Measurements from ENCODE around the gene CNRIP1.
A peak's percentile ranks its signal among the peaks of the same experiment; 100 is the strongest.

CNRIP1 gene

DNA sequence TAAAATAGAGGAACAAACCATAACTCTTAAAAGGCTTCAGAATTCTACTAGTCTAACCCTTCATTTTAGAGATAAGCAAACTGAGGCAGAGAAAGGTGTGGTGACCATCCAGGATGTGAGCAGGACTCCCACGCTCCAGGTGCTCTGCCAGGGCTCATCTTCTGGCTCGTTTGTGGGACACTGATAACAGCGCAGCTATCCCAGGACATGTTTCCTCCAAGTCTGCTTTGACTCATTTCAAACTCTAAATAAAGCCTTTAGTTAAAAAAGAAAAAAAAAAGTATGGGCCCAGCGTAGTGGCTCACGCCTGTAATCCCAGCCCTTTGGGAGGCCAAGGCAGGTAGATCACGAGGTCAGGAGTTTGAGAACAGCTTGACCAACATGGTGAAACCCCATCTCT is 28.4 kb downstream of the CNRIP1 start:
- DNase-seq: no peak

DNA sequence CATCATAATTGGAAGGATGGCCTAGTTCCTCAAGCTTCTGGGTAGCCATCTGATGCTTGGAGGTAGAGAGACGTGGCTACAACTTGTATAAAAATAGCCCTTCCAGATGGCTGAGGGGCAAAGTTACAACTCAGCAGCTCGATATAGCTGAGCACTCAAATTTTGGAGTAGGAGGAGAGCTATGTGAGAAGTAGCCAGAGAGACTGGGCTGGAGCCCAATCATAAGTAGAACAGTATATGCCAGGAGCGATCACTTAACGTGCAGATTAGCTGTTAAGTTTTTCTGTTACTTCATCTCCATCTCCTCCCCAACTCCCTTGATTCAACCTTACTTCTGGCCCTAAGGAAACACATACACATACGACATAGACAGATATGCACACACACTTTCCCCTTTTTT is 28.8 kb downstream of the CNRIP1 start:
- DNase-seq: peak; percentile 42

- DNase-seq: no peak
These were observed 31.9 kb downstream of the CNRIP1 start for GRCh38 chr2:68287580-68288441.

DNA sequence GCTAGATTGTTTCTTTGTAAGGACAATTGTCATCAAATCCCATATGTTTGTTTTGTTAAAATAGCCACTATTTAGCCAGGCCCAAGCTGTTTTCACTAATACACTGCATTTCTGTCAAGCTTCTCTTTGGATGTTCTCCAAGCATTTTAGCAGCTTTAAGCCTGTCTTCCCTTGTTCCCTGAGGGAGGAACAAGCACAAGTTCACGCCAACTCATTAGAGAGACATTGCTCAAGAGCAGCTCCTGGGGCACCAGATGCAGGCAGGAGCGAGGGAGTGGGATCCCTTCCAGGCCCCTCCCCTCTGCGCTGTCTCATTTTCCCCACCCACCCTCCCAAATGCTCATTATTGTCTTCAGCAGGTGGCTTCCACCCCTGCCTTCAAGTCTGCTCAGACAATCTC is 34.9 kb downstream of the CNRIP1 start:
- DNase-seq: peak; percentile 34

DNA sequence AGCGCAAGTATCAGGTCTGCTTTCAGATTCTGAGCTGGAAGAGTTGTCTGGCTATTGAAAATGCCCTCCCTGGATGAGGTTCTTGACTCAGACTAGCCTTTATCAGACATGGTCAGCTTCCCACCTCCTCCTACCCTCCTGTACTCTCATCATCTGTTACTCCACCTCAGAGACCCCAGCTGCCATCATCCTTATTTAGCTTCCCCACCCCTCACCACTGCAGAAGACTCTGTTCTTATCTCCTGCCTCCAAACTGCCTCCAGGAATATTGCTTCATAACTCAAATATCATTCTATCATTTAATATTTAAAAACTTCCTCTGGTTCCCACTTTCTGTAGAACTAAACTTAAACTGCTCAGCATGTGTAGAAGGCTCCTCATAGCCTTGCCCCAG is 36.3 kb downstream of the CNRIP1 start:
- no peak for DNase-seq

DNA sequence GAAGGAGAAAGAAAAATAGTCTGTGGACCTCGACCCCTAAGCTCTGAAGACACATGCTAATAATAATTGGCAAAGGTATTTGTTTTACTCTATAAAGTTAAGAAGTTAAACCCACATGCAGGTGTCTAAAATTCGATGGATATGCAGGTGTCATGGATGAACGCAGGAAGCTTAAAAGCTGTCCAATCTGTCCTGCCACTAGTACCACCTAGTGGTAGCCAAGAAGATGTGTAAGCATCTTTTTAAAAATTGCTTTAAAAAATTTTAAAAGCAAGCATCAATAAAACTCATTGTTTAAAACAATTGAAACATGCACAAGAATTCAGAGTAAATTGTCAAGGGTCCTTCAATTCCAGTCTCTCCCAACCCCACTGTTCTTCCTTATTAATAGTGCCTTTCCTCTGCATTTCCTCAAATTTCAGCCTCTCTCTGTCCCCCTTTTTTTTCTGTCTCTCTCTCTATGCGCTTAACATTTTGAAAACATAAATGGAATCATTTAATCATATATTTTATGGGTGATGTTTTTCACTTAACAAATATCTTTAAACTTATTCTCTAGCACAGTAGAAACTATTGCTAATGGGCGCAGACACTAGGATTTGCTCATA is 36.8 kb downstream of the CNRIP1 start:
- DNase-seq: no peak

- DNase-seq: no peak
These were observed 39.0 kb downstream of the CNRIP1 start for GRCh38 chr2:68280796-68281195.

GRCh38 chr2:68280348-68280747 is 39.4 kb downstream of the CNRIP1 start:
- no peak for DNase-seq

DNA sequence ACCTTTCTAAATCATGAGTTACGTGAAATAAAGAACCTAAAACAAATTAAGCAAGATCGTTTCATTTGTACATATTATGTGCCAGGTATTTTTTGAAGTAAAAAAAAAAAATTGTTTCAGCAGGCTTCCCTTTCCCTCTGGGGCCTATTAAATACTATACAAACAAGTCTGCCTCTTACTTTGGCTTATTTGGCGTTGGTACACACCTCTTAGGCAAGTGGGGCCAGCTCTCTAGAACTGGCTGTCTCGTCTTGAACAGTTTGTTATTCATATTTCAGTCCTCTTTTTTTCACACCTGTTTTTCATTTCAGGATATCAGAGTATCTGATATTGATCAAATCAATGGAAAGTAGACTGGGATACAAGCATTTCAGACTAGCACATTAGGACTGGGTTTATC is 40.1 kb downstream of the CNRIP1 start:
- no peak for DNase-seq

DNA sequence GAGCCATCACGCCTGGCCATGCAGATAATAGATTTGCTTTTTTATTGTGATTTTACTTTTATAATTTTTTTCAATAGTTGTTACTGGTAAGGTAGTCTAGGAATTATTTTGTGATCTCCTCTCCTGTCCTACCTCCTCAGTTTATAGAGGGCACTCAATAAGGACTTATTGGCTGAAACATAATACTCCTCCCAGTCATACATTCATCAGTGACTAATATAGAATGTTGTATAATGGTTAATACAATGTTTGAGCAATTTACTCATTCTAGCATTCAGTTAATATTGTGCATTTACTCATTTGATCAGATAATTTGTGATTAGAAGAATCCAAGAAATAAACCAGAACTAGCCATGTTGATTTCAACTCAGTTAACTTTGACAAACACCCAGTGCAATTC is 41.6 kb downstream of the CNRIP1 start:
- no peak for DNase-seq

- no peak for DNase-seq
These were observed 45.7 kb downstream of the CNRIP1 start for GRCh38 chr2:68274022-68274421.

GRCh38 chr2:68272246-68272994 is 47.3 kb downstream of the CNRIP1 start:
- DNase-seq: no peak

- DNase-seq: no peak
These were observed 53.1 kb downstream of the CNRIP1 start for GRCh38 chr2:68266655-68267054.

DNA sequence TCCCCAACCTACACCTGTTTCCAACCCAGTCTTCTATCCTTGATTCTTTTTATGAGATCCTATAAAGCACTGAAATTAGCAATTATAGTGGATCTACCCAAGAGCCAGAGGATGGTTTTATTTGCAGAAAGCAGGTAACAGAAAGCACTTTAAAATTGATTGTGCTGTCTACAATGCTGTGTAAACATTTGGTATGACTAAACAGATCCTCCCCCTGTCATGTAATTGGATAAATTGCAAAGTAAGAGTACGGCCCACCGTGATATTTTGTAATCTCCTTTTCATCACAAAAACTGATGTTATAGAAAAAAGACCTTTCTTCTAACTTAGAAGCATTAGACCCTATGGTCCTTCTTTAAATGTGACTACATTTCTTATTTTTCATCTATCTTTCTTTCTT is 56.1 kb downstream of the CNRIP1 start:
- DNase-seq: no peak

- no peak for DNase-seq
These were observed 60.9 kb downstream of the CNRIP1 start for GRCh38 chr2:68258851-68259250.

- DNase-seq: no peak
These were observed 63.7 kb downstream of the CNRIP1 start for GRCh38 chr2:68256093-68256450.

GRCh38 chr2:68253219-68254068 is 66.3 kb downstream of the CNRIP1 start:
- no peak for DNase-seq

DNA sequence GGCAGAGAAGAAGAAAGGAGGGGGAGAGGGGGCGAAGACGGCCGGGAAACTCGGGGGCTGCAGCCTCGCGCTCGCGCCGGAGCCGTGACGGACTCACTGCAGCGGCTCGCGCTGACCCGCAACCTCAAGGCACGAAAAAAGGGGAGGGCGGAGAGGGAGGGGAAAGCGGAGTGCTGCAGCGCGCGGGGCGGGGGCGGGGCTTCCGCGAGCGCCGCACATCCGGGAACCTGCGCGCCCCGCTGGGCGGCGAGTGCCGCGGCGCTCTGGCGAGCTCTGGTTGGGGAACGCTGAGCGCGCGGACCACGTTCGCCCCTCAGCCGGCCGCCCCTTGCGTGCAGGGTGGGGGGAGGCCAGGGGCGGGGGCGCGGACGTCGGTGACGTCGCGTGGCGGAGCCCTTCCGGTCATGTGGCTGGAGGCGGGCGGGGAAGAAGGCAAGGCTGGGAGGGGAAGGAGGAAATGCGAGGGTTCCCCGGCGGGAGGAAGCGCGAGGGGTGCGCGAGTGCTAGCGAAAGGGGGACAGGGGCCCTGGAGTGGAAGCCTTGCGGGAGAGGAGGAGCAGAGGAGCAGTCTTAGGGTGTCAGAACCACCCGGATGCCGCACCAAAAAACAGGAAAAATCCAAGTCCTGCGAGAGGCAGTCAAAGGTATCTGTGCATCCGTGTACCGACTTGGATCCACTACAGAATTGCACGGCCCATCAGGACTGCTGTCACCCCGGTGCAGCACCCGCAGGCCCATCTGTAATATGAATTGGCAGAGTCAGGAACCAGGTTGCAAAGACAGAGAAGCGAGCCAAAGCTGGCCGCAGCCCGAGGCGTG is 67.1 kb downstream of the CNRIP1 start, which contains the start of gene PPP3R1:
TSS of gene PPP3R1 (minus strand) at position 133 of the 819 bp plus-strand sequence. CDS start 405 bp downstream, outside the sequence.
- peak; percentile 98 for DNase-seq

GRCh38 chr2:68251855-68252399 is 67.8 kb downstream of the CNRIP1 start:
- DNase-seq: peak; percentile 55

DNA sequence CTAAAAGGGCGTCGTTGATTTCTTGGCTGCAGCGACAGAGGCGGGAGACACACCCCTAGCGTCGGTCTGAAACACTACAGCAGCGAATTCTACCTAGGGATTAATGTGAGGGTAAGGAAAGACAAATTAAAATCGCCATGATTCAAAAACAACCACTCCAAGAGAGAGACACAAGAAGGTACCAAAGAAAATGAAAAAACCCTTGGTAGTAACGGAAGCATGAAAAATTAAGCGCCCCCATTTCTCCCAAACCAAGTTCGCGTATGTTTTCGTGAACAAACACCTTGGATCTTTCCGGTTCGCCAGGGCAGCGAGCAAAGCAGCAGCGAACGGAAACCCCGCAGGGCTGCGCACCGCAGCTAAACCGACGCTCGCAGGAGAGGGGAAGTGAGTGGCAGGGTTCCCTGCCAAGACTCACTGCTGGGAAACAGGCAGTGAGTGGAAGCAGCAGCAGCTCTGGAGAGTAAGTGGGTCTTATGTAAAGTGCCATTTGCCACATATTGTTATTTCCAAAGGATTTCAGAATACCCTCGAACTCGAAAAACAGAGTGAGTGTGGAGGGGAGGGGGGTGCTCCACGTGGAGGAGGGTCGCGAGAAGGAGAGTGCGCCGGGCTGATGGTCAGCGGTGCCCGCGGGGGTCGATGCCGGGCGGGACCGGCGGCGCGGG is 68.4 kb downstream of the CNRIP1 start:
- DNase-seq: peak; percentile 71

DNA sequence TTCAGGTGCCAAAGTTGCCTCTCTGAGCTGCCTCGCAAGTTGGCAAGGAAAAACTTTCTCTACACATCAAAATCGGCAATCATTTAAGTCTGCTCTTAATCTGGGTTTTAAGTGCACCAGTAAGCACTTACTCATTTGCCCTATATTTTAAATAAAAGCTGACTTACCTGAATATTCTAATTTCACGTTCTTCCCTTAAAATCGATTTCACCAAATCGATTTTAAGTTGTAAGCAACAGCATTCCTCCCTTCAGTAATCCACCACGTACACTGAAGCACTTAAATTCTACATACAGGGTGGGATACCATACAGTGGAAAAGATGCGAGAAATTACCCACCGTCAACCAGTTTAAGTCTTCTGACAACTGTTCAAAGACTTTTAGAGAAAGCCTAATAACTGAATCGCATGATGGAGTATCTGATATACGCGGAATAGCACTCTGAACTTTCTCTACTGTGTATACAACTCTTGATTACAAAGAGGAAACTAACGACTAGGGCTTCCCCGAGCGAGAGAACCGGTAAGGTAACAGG is 69.0 kb downstream of the CNRIP1 start:
- peak; percentile 60 for DNase-seq
